GM23338 (cell line): ENCODE data around the gene PDCD11. TPM values are rescaled to one million over a fixed set of nuclear protein-coding genes. Genes with fewer than 3 reads are reported as not detected.

Source experiments
- ATAC-seq: fragments of 200-7000 bp; cut with Tn5 transposase; 3 replicates; pipeline ENCODE4 v1.9.1; 2020
- DNase-seq: peaks from one replicate; pipeline ENCODE4 v3.0.0-alpha.2; 2015; ENCODE audit warnings: low spot score
- H2AFZ ChIP-seq: fragments of 200-600 bp; sonication (generic); 2 replicates; pipeline ENCODE4 v1.8.0; 2016; ENCODE audit warnings: antibody characterized with exemption, mild to moderate bottlenecking, moderate library complexity
- H3F3A ChIP-seq: fragments of 200-600 bp; sonication (generic); replicated peaks from 2 replicates; pipeline ENCODE4 v1.8.0; 2017; ENCODE audit warnings: antibody characterized with exemption, mixed run types, low read depth
- H3K27ac ChIP-seq: fragments of 200-600 bp; sonication (generic); 2 replicates; pipeline ENCODE4 v1.6.1; 2016; ENCODE audit warnings: low read depth
- H3K27me3 ChIP-seq: fragments of 200-600 bp; sonication (generic); 2 replicates; pipeline ENCODE4 v1.8.0; 2016; ENCODE audit warnings: mild to moderate bottlenecking, mixed run types, moderate library complexity; ENCODE audit not compliant: insufficient read depth
- H3K36me3 ChIP-seq: fragments of 200-600 bp; sonication (generic); 2 replicates; pipeline ENCODE4 v1.8.0; 2016; ENCODE audit warnings: mild to moderate bottlenecking; ENCODE audit not compliant: insufficient read depth
- H3K4me1 ChIP-seq: fragments of 200-600 bp; sonication (generic); 2 replicates; pipeline ENCODE4 v1.8.0; 2016; ENCODE audit warnings: mild to moderate bottlenecking, moderate library complexity; ENCODE audit not compliant: insufficient read depth
- H3K4me2 ChIP-seq: fragments of 200-600 bp; sonication (generic); 2 replicates; pipeline ENCODE4 v1.7.1; 2017; ENCODE audit warnings: mixed run types
- H3K4me3 ChIP-seq: fragments of 200-600 bp; sonication (generic); 2 replicates; pipeline ENCODE4 v1.6.1; 2016; ENCODE audit warnings: mixed run types
- H3K79me2 ChIP-seq: fragments of 200-600 bp; sonication (generic); replicated peaks from 2 replicates; pipeline ENCODE4 v1.8.0; 2017; ENCODE audit warnings: mild to moderate bottlenecking; ENCODE audit not compliant: insufficient read depth
- H3K9me2 ChIP-seq: fragments of 200-600 bp; sonication (generic); 2 replicates; pipeline ENCODE4 v1.8.0; 2017; ENCODE audit not compliant: insufficient read depth
- H4K20me1 ChIP-seq: fragments of 200-600 bp; sonication (generic); replicated peaks from 2 replicates; pipeline ENCODE4 v1.8.0; 2017; ENCODE audit warnings: mild to moderate bottlenecking; ENCODE audit not compliant: insufficient read depth
- H3K27ac Mint-ChIP-seq: 2 replicates; pipeline ENCODE4 v1.8.0; 2020; ENCODE audit warnings: inconsistent platforms, mild to moderate bottlenecking, moderate library complexity, mixed read lengths
- H3K27me3 Mint-ChIP-seq: 3 replicates; pipeline ENCODE4 v1.8.0; 2022; ENCODE audit warnings: low read depth, mild to moderate bottlenecking, moderate library complexity, mixed read lengths, inconsistent platforms; ENCODE audit not compliant: insufficient read depth, poor library complexity
- H3K36me3 Mint-ChIP-seq: 3 replicates; pipeline ENCODE4 v1.8.0; 2021; ENCODE audit warnings: low read depth, mild to moderate bottlenecking, inconsistent platforms, moderate library complexity, mixed read lengths
- H3K4me1 Mint-ChIP-seq: 3 replicates; pipeline ENCODE4 v1.8.0; 2020; ENCODE audit warnings: mild to moderate bottlenecking, inconsistent platforms, mixed read lengths
- H3K4me3 Mint-ChIP-seq: 3 replicates; pipeline ENCODE4 v1.8.0; 2021; ENCODE audit warnings: moderate library complexity, mild to moderate bottlenecking, inconsistent platforms, mixed read lengths
- H3K9me3 Mint-ChIP-seq: 3 replicates; pipeline ENCODE4 v1.8.0; 2020; ENCODE audit warnings: moderate library complexity, mild to moderate bottlenecking, inconsistent platforms, mixed read lengths
- CREB1 ChIP-seq: fragments of 250-450 bp; sonication (Bioruptor Pico); IDR thresholded peaks from 2 replicates; pipeline ENCODE4 v1.5.0; 2020; ENCODE audit warnings: low read depth, mild to moderate bottlenecking, moderate library complexity
- CTCF ChIP-seq, 2 experiments: fragments of 200-600 bp in 1 of 2; sonication (generic) in 1 of 2; conservative IDR thresholded peaks; 2 replicates each; pipeline versions ENCODE4 v1.5.1 to v1.6.1; 2016 to 2017; ENCODE audit warnings: antibody characterized with exemption in 2 of 2, low read depth in 2 of 2, mild to moderate bottlenecking in 2 of 2, moderate library complexity in 1 of 2
- ETS1 ChIP-seq: IDR thresholded peaks from 2 replicates; pipeline ENCODE4 v1.6.1; 2016; ENCODE audit warnings: antibody characterized with exemption
- EZH2 ChIP-seq: fragments of 200-600 bp; sonication (generic); IDR thresholded peaks from one replicate; pipeline ENCODE4 v1.8.0; 2017; ENCODE audit warnings: antibody characterized with exemption, mild to moderate bottlenecking, low read depth; ENCODE audit not compliant: unreplicated experiment
- EZH2phosphoT487 ChIP-seq: fragments of 200-600 bp; sonication (generic); IDR thresholded peaks from one replicate; pipeline ENCODE4 v1.8.1; 2018; ENCODE audit warnings: antibody characterized with exemption; ENCODE audit not compliant: unreplicated experiment
- JUNB ChIP-seq: IDR thresholded peaks from one replicate; pipeline ENCODE4 v1.6.1; 2016; ENCODE audit warnings: antibody characterized with exemption; ENCODE audit not compliant: unreplicated experiment
- NANOG ChIP-seq: IDR thresholded peaks from 2 replicates; pipeline ENCODE4 v1.6.1; 2016; ENCODE audit warnings: antibody characterized with exemption, borderline replicate concordance
- POLR2AphosphoS5 ChIP-seq: IDR thresholded peaks from 2 replicates; pipeline ENCODE4 v1.6.1; 2016; ENCODE audit warnings: antibody characterized with exemption, low read depth
- REST ChIP-seq: IDR thresholded peaks from one replicate; pipeline ENCODE4 v1.6.1; 2018; ENCODE audit warnings: antibody characterized with exemption; ENCODE audit not compliant: unreplicated experiment
- STAT1 ChIP-seq: IDR thresholded peaks from one replicate; pipeline ENCODE4 v1.6.1; 2016; ENCODE audit warnings: antibody characterized with exemption; ENCODE audit not compliant: unreplicated experiment
- ZNF114 ChIP-seq: fragments of 250-450 bp; sonication (Bioruptor Pico); IDR thresholded peaks from 2 replicates; pipeline ENCODE4 v1.5.0; 2020; ENCODE audit warnings: mild to moderate bottlenecking, moderate library complexity
- ZNF331 ChIP-seq: fragments of 250-450 bp; sonication (Bioruptor Pico); IDR thresholded peaks from 2 replicates; pipeline ENCODE4 v1.5.0; 2020; ENCODE audit warnings: low read depth, mild to moderate bottlenecking, moderate library complexity
- polyA plus RNA-seq: library from polyadenylated mRNA; unstranded; fragments of >200 nt; fragmentation: Nextera tagmentation; extraction: Ambion mirVana; gene quantifications from 2 replicates; pipeline ENCODE4 v1.2.1, GENCODE V29; 2016
- total RNA-seq: library from RNA; depleted of rRNA; stranded (reverse); fragments of >200 nt; shearing (Covaris generic); gene quantifications from 2 replicates; pipeline ENCODE4 v1.2.3, GENCODE V29; 2014
- TF ChIP-seq, protein P1 (sequence below): fragments of 250-450 bp; sonication (Bioruptor Pico); IDR thresholded peaks from 2 replicates; pipeline ENCODE4 v1.5.0; 2020; ENCODE audit warnings: mild to moderate bottlenecking, moderate library complexity

PDCD11 gene
- total and polyA plus RNA-seq, 2 experiments from 2014 or later = 82.1 to 87.8 TPM

- Histone ChIP-seq H3K4me3 (no peak overlapping the region), H2AFZ (no peak overlapping the region), H3K36me3 (peaks cover 20% of the 10 kb centered on the region), H3K79me2 (no peaks in the 10 kb centered on the region), H3K27ac (no peak overlapping the region), H4K20me1 (no peaks in the 10 kb centered on the region; the same call in 1 of the 2 replicates), H3F3A (no peaks in the 10 kb centered on the region), H3K4me1 (no peaks in the 10 kb centered on the region; the same call in 1 of the 2 replicates), H3K9me2 (no peaks in the 10 kb centered on the region), H3K4me2 (no peak overlapping the region), H3K27me3 (no peaks in the 10 kb centered on the region)
- peaks cover 42% of the 10 kb centered on the region for H3K36me3 Mint-ChIP-seq
- H3K27ac Mint-ChIP-seq = no peak overlapping the region
- H3K4me3 Mint-ChIP-seq = no peak overlapping the region
- ATAC-seq = no peak
- no peaks in the 10 kb centered on the region; the same call in 2 of the 3 replicates for H3K9me3 Mint-ChIP-seq
- H3K4me1 Mint-ChIP-seq = peaks cover 12% of the 10 kb centered on the region
- peaks cover 20% of the 10 kb centered on the region for H3K27me3 Mint-ChIP-seq
- DNase-seq = no peak
- TF ChIP-seq EZH2 = no peak
- TF ChIP-seq ETS1 = no peak
- TF ChIP-seq, protein P1, sequence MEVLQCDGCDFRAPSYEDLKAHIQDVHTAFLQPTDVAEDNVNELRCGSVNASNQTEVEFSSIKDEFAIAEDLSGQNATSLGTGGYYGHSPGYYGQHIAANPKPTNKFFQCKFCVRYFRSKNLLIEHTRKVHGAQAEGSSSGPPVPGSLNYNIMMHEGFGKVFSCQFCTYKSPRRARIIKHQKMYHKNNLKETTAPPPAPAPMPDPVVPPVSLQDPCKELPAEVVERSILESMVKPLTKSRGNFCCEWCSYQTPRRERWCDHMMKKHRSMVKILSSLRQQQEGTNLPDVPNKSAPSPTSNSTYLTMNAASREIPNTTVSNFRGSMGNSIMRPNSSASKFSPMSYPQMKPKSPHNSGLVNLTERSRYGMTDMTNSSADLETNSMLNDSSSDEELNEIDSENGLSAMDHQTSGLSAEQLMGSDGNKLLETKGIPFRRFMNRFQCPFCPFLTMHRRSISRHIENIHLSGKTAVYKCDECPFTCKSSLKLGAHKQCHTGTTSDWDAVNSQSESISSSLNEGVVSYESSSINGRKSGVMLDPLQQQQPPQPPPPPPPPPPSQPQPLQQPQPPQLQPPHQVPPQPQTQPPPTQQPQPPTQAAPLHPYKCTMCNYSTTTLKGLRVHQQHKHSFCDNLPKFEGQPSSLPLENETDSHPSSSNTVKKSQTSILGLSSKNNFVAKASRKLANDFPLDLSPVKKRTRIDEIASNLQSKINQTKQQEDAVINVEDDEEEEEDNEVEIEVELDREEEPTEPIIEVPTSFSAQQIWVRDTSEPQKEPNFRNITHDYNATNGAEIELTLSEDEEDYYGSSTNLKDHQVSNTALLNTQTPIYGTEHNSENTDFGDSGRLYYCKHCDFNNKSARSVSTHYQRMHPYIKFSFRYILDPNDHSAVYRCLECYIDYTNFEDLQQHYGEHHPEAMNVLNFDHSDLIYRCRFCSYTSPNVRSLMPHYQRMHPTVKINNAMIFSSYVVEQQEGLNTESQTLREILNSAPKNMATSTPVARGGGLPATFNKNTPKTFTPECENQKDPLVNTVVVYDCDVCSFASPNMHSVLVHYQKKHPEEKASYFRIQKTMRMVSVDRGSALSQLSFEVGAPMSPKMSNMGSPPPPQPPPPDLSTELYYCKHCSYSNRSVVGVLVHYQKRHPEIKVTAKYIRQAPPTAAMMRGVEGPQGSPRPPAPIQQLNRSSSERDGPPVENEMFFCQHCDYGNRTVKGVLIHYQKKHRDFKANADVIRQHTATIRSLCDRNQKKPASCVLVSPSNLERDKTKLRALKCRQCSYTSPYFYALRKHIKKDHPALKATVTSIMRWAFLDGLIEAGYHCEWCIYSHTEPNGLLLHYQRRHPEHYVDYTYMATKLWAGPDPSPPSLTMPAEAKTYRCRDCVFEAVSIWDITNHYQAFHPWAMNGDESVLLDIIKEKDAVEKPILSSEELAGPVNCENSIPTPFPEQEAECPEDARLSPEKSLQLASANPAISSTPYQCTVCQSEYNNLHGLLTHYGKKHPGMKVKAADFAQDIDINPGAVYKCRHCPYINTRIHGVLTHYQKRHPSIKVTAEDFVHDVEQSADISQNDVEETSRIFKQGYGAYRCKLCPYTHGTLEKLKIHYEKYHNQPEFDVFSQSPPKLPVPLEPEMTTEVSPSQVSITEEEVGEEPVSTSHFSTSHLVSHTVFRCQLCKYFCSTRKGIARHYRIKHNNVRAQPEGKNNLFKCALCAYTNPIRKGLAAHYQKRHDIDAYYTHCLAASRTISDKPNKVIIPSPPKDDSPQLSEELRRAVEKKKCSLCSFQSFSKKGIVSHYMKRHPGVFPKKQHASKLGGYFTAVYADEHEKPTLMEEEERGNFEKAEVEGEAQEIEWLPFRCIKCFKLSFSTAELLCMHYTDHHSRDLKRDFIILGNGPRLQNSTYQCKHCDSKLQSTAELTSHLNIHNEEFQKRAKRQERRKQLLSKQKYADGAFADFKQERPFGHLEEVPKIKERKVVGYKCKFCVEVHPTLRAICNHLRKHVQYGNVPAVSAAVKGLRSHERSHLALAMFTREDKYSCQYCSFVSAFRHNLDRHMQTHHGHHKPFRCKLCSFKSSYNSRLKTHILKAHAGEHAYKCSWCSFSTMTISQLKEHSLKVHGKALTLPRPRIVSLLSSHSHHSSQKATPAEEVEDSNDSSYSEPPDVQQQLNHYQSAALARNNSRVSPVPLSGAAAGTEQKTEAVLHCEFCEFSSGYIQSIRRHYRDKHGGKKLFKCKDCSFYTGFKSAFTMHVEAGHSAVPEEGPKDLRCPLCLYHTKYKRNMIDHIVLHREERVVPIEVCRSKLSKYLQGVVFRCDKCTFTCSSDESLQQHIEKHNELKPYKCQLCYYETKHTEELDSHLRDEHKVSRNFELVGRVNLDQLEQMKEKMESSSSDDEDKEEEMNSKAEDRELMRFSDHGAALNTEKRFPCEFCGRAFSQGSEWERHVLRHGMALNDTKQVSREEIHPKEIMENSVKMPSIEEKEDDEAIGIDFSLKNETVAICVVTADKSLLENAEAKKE (CRISPR knock-in tag) = no peak
- TF ChIP-seq POLR2AphosphoS5 = no peak
- TF ChIP-seq CREB1 (CRISPR knock-in tag) = no peak
- no peak for TF ChIP-seq ZNF331
- TF ChIP-seq CTCF (conservative IDR thresholded peaks at IDR 0.05; ENCODE audit: low read depth in 2 of 2) = no peak
- no peak for TF ChIP-seq EZH2phosphoT487
- no peak for TF ChIP-seq REST
- TF ChIP-seq JUNB = no peak
- TF ChIP-seq NANOG = no peak
- TF ChIP-seq ZNF114 (CRISPR knock-in tag) = no peak
- no peak for TF ChIP-seq STAT1
These were observed 53.0 kb downstream of the PDCD11 start for GRCh38 chr10:103449208-103450144.
